GM12872 (cell line): ENCODE results near the gene GLYR1.

Source experiments
- TF ChIP-seq, protein P1 (sequence below): IDR thresholded peaks from 3 replicates; pipeline ENCODE4 v1.5.1; 2011; ENCODE audit warnings: low read depth, mild to moderate bottlenecking, low read length, moderate library complexity; ENCODE audit not compliant: insufficient read depth

The GLYR1 gene

DNA sequence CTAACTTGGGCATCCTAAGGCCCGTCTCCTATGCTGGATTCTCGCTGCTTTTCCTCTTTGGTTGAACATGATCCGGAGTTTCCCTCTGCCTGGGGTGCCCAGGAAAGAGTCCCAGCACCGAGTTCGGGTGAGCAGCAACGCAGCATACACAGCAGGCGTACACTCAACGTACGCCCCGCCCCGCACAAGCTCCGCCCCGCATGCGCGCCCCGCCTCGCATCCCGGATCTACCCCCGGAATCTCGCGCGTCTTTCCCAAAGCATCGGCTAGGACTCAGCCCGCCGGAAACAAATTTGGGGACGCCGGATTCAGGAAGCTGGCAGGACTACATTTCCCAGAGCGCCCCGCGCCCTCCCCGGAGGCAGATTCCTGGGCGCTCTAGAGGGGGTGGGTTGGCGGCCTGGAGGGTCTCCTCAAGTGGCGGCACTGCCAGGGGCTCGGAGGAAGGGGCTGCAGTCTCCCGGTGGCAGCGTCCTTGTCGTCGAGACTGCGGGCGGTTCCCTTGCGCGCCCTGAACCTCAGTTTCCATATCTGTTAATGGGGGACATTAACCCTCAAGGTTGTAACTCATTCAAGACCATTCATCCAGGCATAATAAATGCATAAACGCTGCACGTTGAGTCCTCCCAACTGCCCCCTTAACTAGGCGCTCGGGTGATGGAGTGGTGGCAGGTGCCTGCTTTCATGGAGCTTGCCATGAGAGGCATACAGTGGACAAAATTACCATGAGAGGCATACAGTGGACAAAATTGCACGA is 78.4 kb downstream of the GLYR1 start:
- TF ChIP-seq, protein P1, sequence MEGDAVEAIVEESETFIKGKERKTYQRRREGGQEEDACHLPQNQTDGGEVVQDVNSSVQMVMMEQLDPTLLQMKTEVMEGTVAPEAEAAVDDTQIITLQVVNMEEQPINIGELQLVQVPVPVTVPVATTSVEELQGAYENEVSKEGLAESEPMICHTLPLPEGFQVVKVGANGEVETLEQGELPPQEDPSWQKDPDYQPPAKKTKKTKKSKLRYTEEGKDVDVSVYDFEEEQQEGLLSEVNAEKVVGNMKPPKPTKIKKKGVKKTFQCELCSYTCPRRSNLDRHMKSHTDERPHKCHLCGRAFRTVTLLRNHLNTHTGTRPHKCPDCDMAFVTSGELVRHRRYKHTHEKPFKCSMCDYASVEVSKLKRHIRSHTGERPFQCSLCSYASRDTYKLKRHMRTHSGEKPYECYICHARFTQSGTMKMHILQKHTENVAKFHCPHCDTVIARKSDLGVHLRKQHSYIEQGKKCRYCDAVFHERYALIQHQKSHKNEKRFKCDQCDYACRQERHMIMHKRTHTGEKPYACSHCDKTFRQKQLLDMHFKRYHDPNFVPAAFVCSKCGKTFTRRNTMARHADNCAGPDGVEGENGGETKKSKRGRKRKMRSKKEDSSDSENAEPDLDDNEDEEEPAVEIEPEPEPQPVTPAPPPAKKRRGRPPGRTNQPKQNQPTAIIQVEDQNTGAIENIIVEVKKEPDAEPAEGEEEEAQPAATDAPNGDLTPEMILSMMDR: no peak

DNA sequence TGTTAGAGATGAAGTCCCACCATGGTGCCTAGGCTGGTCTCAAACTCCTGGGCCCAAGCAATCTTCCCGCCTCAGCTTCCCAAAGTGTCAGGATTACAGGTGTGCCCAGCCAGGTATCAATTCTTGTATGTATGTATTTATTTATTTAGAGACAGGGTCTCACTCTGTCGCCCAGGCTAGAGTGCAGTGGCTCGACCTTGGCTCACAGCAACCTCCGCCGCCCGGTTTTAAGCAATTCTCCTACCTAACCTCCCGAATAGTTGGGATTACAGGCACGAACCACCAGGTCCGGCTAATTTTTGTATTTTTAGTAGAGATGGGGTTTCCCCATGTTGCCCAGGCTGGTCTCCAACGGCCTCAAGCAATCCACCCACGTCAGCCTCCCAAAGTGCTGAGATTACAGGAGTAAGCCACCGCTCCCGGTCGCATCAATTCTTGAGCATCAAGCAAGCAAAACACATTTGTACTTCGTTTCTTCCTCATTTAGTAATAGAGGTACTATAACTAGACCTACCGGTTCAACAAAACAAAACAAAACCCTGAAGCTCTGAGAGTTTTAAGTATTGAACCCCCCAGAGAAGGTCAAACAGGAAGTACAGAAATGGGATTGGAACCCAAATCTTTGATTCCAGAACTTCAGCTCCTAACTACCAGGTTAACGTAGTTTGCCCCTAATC is 79.1 kb downstream of the GLYR1 start:
- TF ChIP-seq, protein P1: no peak

DNA sequence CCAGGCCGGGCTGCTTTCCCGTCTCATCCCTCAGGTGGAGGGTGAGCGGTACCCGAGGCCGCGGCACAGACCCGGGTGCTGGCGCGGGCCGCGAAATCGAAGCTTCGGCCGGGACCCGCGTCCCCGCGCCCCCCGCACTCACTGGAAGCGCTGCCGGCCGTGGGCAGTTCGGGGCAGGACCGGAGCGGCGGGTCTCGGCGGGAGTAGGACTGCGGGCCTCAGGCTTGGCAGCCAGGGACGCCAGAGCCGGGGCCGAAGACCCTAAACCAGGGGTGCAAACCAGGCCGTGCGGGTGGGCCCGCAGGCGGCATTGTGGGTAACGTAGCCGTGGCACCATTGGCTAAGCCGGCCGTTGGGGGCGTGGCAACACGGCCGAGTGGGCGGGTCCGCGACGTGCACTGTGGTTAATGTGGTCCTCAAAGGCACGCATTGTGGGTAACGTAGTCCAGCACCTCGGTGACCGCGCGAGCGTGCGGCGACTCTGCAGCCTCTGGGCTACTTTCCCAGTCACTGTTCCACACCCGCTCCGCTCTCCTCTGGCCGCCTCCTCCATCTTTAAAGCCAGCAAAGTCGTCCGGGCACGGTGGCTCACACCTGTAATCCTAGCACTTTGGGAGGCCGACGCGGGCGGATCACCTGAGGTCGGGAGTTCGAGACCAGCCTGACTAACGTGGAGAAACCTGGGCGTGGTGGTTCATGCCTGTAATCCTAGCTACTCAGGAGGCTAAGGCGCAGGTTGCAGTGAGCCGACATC is 80.0 kb downstream of the GLYR1 start, which contains the start of gene ZNF500:
Gene ZNF500 (minus strand): TSS at position 288 of the 754 bp plus-strand sequence. CDS start 1,184 bp downstream, outside the sequence.
- TF ChIP-seq, protein P1: no peak

DNA sequence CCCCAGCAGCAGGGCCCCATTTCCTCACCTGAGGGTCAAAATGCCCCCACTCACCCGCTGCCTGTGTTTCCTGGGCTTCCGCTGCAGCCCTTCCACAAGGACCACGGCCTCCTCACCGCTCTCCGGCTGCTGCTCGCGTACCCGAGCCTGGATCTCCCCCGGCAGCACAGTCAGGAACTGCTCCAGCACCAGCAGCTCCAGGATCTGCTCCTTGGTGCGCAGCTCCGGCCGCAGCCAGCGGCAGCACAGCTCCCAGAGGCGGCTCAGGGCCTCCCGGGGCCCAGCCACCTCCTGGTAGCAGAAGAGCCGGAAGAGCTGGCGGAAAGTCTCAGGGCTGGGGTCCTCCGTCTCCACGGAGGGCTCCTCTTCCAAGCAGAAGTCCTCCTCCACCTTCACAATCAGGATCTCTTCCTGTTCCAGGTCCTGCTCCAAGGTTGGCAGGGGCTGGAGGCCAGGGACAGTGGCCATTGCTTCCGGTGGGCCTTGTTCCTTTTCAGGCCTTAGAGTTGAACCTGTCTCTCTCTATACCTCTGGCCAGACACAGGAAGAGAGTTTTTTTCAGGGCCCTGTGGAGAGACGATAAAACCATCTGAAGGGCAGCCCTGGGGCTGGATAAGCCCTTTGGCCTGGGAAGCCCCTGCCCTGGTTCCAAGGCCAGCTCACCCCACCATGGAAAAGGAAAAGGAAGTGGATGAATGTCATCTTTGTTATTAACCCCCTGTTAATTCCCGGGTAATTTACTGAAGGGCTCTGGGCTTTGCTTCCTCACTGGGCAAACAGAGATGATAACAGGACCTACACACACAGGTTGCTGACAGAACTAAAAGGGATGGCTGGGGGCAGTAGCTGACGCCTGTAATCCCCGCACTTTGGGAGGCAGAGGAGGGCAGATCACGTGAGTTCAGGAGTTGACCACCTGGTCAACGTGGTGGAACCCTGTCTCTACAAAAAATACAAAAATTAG is 81.3 kb downstream of the GLYR1 start:
- TF ChIP-seq, protein P1: no peak

DNA sequence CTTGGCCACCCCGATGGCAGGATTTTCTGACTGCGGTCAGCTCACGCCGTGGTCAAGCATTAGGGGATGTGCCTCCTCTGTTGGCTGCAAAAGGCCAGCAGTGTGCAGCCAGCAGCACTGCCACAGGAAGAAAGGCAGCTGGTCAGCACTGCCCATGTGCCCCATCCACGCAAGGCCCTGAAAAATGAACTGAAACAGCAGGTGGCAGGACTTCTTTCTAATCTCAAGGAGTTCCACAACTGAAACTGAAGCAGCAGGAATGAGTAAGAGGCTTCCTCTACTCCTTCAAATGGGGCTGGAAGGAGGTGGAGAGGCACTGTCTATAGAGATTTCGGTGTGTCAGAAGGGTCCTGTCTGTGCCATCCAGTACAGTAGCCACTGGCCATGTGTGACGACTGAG is 83.3 kb downstream of the GLYR1 start:
- TF ChIP-seq, protein P1: no peak

DNA sequence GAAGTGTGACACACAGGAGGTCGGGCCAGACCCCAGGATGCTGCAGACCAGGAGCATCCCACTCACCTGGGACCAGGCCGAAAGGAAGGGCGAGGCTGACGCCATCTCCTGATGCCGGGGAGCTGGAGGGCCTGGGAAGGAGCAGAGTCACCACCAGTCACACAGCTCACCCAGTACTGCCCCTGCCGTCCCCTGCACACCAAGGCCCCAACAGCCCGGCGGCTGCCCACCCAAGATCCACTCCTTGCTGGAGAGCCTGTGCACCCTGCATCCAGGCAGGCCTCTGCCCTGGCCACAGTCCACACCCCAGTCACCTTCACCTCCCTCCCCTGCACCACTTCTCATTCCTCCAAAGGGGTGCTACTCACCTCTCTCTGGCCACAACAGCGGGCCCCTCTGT is 84.9 kb downstream of the GLYR1 start:
- TF ChIP-seq, protein P1: no peak
